DMS53 treated with DMSO at 0.1 percent for 48 hours (cell line): Measurements from ENCODE around the gene TMEM203.
"Not testable (repeated sequence)": the region's sequence is repeated elsewhere in the genome, so short reads cannot be mapped to it uniquely, and the experiment has no call there.

Experiments
- DNase-seq: peaks from one replicate; lab custom pipeline; 2025; ENCODE audit not compliant: unreplicated experiment; lab: John Stamatoyannopoulos, UW

TMEM203 gene

DNA sequence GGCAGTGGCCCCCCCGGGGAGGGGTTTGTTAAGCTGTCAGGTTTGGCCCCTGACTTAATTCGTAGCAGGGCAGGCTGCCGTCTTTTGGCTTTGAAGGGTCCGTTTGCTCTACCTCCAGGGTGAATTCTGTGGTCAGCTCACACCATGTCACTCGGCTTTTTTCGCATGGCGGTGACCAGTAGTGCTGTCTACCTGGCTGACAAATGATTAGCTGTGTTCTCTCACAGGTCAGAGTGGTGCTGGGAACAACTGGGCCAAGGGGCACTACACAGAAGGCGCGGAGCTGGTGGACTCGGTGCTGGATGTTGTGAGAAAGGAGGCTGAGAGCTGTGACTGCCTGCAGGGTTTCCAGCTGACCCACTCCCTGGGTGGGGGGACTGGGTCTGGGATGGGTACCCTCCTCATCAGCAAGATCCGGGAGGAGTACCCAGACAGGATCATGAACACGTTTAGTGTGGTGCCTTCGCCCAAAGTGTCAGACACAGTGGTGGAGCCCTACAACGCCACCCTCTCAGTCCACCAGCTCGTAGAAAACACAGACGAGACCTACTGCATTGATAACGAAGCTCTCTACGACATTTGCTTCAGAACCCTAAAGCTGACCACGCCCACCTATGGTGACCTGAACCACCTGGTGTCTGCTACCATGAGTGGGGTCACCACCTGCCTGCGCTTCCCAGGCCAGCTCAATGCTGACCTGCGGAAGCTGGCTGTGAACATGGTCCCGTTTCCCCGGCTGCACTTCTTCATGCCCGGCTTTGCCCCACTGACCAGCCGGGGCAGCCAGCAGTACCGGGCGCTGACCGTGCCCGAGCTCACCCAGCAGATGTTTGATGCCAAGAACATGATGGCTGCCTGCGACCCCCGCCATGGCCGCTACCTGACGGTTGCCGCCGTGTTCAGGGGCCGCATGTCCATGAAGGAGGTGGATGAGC is 37.1 kb upstream of the TMEM203 start:
- no peak for DNase-seq

DNA sequence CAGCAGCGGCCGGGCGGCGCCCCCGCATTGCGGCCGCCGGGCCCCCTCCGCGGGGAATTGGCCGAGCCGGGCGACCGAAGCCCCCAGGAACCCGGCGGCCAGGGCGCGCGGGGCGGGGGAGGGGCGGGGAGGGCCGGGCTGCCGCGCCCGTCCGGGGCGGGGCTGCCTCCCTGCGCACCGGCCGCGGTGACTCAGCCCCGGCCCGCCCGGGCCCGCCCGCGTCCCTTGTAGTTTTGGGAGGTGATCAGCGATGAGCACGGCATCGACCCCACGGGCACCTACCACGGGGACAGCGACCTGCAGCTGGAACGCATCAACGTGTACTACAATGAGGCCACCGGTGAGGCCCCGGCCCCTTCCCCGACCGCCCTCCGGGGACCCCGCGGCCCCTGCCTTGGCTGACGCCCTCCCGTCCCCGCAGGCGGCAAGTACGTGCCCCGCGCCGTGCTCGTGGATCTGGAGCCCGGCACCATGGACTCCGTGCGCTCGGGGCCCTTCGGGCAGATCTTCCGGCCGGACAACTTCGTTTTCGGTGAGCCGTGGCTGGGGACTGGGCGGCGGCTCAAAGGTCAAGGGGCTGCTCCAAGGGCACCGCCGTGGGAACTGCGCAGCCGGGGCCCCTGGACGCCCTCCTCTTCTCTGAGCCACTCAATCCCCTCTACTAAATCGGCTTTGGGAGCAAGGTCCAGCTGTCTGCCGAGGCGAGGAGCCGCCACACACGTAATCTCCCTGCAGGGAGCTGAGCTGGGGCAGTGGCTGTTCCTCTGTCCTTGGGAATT is 36.2 kb upstream of the TMEM203 start:
- no peak for DNase-seq

DNA sequence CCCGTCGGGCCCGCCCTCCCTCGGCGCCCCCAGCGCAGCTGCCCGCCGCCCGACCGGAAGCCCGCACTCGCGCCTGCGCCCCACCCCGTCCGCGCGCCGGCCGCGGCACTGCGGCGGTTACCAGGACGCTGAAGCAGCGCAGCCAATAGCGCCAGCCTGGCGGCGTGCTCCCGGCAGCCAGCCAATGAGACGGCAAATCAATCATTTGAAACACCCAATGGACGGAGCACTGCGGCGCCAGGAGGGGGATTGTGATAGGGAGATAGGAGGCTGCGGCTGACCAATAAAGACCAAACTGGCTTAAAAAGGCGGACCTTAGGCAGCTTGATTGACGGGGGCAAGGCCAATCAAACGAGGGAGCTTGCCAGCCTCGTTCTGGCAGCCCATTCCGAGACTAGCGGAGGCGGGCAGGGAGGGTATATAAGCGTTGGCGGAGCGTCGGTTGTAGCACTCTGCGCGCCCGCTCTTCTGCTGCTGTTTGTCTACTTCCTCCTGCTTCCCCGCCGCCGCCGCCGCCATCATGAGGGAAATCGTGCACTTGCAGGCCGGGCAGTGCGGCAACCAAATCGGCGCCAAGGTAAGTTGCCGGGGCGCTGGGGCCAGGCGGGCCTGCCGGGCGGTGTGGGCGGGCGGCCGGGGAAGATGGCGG is 35.5 kb upstream of the TMEM203 start, which contains the start of gene TUBB4B:
TSS of gene TUBB4B (plus strand) at position 447 of the 649 bp plus-strand sequence. CDS start at position 521, 74 bp downstream.
- peak; percentile 98 for DNase-seq

DNA sequence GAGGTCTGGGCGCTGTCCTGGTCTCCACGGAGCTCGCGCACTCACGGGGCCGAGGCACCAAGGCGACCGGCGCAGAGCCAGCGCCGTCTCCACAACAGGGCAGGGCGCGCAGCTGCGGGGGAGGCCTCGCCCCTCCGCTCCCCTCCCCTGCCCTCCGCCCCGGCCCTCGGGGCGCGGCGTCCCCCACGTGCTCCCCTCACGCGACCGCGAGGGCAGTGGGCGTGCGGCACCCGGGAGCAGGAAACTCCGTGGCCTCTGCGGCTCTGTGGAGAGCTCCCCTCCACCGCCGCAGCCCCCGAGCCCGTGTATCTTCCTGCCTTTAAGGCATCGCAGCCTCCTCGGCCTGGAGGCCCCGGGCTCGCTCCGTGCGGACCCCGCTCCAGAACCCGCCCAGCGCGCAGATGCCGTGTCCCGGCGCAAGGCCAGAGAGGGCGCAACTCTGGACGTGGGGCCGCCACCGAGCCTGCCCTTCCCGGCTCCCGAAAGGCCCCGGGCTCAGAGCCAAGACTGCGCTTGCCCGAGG is 34.9 kb upstream of the TMEM203 start:
- DNase-seq: no peak

DNA sequence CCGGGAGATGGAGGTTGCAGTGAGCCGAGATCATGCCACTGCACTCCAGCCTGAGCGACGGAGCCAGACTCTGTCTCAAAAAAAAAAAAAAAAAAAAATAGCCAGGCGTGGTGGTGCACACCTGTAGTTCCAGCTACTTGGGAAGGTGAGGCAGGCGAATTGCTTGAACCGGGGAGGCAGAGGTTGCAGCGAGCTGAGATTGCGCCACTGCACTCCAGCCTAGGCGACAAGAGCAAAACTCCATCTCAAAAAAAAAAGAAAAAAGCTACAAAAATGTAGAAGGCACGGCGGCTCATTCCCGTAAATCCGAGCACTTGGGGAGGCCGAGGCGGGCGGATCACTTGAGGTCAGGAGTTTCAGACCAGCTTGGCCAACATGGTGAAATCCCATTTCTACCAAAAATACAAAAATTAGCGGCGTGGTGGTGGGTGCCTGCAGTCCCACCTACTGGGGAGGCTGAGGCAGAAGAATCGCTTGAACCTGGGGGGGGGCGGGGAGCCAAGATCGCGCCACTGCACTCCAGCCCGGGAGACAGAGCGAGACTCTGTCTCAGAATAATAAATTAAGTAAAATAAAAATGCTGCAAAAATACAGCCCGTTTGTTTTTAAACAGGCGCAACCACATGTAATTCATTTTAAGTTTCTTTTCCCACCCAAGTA is 34.2 kb upstream of the TMEM203 start:
- DNase-seq: not testable (repeated sequence)

DNA sequence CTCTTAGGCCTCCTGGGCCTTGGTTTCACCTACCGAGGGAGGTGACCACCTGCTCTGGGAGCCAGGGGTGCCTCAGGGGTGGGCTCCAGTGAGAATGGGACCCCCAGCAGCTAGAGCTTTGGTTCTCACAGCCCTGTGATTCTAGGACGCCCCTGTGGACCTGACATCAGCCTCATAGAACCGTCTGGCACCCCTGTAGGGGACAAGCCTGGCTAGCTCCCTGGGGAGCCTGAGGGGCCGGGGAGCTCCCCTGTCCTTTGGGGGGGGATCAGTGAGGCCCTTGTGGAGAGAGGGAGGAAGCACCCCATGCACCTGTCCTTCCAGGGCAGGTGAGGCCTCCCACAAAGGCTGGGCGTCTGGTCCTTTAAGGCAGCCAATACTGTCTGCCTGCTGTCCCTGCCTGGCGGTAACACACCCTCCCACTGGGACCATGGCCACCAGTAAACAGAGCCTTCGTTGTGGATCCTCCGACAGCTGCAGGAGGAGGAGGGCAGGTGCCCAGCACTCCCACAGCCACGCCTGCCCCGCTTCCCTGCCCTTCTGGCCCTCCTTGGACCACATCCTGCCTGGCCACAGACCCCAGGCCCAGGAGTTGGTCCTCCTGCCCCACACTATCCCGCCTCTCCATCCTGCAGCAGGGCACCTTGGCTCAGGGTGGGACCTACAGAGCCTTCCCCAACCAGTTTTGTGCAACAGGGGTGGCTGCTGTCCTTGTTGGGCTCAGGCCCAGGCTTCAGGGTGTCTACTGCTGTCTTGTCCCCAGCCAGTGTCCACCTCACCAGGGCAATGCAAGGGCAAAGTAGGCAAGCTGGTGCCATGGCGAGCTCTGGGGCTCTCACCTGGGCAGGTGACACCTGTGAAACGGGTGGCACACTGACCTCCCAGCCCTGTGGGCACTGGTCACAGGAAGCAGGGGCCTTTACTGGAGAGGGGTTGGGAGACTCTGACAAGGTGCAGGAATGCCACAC is 32.6 kb upstream of the TMEM203 start:
- peak; percentile 77 for DNase-seq

DNA sequence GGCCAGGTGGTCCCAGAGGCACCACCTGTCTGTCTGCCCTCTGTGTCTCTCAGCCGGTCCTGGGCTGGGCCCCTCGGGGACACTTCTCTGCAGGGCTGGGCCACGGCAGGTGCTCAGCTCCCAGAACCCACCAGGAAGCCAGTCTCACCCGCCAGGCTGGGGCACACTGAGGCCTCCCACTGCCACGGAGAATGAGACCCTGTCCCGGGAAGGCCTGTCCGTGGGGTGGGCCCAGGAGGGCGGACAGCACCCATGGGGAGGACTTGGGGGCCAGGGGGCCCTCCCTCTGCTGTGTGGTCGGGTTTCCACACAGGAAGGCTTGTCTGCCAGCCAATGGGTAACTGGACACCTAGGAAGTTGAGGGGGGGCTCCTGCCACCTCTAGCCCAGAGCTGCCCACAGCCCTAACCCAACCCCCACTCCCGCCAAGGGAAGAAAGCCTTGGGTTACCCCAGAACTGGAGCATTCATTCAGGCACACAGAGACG is 31.5 kb upstream of the TMEM203 start:
- DNase-seq: no peak

DNA sequence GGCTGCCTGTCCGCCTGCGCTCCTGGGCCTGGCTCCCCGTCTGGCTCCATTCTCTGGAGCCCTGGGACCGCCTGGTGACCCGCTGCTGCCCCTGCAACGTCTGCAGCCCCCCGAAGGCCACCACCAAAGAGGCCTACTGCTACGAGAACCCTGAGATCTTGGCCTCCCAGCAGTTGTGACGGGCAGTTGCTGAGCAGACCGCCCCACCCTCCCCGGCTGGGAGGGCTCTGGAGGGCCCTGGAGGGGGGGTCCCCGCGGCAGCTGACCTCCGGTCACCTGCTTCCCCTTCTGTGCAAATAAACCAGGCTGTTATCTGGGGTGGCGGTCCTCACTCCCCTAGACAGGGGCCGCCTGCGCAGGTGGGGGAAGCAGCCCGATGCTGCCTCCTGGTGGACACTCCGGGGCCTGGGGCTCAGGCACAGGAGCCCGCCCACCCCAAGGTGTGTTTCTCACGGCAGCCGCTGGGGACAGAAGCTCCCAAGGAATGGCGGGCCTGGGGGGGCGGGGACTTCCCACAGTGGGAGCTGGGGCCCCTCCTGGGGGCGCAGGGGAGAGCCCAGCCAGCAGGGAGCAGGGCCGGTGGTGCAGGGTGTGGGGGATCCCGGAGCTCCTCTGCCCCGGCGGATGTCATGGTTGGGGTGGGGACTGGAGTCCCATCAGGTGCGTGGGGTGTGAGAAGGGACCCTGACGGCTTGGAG is 30.9 kb upstream of the TMEM203 start:
- DNase-seq: peak; percentile 70

DNA sequence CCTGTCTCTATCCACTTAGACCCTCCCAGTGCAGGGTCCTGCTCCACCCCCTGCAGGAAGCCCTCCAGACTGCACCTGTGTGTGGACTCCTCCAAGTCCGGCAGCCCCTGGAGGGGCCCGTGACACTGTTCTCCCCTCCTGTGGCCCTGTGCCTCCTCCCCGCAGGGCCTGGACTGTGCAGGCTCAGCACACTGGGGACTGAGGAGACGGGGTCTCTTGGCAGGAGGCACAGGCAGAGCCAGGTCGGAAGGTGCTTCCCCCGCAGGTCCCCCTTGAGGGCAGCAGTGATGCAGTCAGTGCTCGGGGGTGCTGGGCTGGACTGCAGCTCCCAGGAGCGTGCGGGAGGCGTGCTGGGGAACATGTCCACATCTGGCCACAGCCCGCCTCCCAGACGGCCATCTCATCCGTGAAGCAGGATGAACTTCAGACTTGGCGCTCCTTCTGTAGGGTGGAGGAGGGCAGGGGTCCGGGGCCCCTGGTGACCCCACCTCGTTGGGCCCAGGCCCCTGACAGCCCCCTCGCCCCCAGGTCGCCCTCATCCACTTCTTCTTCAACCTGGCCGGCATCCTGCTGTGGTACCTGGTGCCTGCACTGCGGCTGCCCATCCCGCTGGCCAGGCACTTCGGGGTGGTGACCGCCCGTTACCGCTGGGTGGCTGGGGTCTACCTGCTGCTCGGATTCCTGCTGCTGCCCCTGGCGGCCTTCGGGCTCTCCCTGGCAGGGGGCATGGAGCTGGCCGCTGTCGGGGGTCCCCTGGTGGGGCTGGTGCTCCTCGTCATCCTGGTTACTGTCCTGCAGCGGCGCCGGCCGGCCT is 30.2 kb upstream of the TMEM203 start:
- no peak for DNase-seq

DNA sequence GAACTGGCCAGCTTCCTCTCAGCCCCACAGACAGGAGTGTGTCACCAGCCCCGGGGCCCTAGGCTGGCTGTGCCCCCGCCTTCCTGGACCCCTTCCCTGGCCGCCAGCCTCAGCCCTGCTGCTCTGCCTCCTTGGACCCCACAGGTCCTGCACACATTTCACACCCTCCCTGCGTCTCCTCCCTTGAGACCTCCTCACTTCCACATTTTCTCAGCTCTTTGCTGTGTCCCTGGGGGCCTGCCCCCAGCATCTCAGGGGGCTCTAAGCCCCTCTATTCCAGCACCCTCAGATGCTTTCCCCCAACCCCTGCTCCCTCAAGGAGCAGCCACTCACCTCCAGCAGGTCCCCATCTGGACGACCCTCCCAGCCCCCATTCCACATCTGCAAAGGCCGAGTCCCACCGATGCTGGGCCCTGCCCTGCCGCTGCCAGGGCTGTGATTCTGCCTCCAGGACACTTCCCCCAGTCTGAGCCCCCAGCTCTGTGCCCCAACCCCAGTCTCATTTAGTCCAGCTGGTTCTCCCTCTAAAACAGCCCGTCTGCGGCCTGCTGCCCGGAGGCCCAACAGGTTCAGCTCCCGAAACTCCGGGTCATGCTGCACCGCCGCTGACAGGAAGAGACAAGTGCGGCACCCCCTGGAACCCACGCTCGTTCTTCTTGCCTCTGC is 29.4 kb upstream of the TMEM203 start:
- DNase-seq: no peak

DNA sequence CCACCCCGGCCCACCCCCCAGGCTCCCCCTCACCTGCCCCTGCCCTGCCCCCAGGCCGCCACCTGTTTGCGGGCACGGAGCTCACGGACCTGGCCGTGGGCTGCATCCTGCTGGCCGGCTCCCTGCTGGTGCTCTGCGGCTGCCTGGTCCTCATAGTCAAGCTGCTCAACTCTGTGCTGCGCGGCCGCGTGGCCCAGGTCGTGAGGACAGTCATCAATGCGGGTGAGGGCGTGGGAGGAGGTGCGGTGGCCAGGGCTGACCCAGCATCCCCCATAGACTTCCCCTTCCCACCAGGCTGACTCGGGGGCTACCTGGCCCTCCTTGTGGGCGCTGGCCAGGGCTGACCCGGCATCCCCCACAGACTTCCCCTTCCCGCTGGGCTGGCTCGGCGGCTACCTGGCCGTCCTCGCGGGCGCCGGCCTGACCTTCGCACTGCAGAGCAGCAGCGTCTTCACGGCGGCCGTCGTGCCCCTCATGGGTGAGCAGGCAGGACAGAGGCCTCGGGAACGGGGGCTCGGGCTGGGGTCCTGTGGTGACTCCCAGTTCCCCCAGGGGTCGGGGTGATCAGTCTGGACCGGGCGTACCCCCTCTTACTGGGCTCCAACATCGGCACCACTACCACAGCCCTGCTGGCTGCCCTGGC is 28.7 kb upstream of the TMEM203 start:
- peak; percentile 21 for DNase-seq

DNA sequence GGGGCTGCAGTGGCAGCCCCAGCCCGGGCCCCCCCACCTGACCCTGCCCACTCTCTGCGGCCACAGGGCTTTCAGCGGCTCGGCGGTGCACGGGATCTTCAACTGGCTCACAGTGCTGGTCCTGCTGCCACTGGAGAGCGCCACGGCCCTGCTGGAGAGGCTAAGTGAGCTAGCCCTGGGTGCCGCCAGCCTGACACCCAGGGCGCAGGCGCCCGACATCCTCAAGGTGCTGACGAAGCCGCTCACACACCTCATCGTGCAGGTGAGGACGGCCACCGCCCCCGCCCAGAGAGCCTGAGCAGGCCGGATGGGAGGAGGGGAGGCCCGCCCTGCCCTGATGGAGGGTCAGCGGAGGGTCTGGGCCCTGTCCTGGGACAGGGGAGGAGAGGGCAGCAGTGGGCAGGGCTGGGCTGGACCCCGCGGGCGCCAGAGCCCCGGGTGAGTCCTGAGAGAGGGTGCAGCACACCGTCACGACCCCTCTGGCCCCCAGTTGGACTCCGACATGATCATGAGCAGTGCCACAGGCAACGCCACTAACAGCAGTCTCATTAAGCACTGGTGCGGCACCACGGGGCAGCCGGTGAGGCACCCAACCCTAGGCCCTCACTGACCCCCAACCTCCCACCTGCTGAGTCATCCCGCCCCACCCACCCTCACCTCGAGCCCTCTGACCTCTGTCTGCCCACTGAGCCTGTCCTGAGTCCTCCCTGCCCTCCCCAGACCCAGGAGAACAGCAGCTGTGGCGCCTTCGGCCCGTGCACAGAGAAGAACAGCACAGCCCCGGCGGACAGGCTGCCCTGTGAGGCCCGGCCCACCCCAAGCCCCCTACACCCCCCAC is 27.9 kb upstream of the TMEM203 start:
- peak; percentile 72 for DNase-seq

DNA sequence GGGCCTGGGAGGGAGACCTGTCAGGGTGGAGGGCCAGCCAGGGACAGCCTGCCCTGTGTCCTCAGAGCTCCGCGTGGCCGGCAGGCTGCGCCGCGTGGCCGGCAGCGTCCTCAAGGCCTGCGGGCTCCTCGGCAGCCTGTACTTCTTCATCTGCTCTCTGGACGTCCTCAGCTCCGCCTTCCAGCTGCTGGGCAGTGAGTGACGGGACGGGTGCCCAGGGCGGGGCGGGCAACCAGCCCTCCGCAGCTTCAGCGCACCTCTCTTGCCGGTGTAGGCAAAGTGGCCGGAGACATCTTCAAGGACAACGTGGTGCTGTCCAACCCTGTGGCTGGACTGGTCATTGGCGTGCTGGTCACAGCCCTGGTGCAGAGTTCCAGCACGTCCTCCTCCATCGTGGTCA is 27.1 kb upstream of the TMEM203 start:
- no peak for DNase-seq

DNA sequence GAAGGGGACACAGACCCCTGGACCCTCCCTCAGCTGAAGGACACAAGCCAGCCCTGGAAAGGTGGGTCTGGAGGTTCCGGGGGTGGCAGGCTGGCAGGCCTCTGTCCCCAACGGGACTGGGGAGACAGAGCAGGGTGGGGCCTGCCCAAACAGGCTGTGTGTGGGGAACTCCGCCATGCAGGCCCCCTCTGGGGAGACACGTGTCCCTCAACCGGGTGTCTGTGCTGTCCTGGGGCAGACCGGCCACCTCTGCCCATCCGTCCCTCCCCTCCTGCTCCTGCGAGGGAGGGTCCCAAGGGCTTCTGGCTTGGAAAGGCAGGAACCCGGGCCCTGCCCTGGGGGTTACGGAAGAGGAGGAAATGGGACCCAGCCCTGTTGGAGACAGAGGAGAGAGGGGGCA is 26.7 kb upstream of the TMEM203 start:
- no peak for DNase-seq

DNA sequence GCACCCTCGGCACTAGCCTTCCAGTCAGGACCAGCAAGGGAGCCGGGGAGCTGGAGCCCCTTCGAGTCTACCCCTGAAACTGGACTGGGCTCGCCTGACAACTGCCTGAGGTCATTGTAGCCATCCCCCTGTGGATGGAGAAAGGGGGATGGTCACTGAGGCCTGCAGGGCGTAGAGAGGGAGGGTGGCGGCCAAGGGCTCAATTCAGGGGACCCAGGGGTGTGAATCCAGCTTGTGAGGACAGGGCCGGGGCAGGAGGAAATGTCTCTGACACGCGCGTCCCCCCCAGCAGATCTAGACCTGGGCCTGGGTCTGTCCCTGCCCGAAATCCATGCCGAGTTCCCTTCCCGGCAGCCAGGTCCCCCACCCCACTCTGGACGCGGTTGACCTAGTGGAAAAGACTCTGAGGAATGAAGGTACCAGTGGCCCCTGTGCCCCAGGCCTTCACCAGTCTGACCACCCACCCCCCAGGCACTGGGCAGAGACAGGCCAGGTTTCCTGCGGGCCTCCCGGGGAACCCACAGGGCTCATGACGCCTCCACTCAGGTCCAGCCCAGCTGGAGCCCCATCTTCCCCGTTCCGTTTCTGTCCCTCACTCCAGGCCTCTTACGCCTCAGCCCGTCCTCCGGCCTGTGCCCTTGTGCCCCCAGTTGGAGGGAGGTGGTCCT is 26.1 kb upstream of the TMEM203 start:
- DNase-seq: no peak
